CD4-positive, alpha-beta T cell treated with Interferon gamma for 1 hour (primary cell): Measurements from ENCODE around the gene WNT2B.

Source experiments
- DNase-seq: peaks from one replicate; pipeline ENCODE4 v3.0.0-alpha.2; 2020

The WNT2B gene

GRCh38 chr1:112505400-112505785, 3.4 kb upstream of the WNT2B start:
- DNase-seq, result no peak

GRCh38 chr1:112505878-112506277, 2.9 kb upstream of the WNT2B start:
- no peak for DNase-seq

GRCh38 chr1:112506306-112506705, 2.5 kb upstream of the WNT2B start:
- no peak for DNase-seq

- DNase-seq, result no peak
Measured at GRCh38 chr1:112506731-112507130, 2.0 kb upstream of the WNT2B start.

GRCh38 chr1:112507336-112507735, 1.4 kb upstream of the WNT2B start:
- no peak for DNase-seq

- no peak for DNase-seq
Measured at GRCh38 chr1:112507921-112508277, 866 bp upstream of the WNT2B start.

- DNase-seq, result no peak
Measured at GRCh38 chr1:112509005-112509659, 367 bp downstream of the WNT2B start.

- no peak for DNase-seq
Measured at GRCh38 chr1:112509660-112510178, 954 bp downstream of the WNT2B start.

- no peak for DNase-seq
Measured at GRCh38 chr1:112510340-112510739, 1.6 kb downstream of the WNT2B start.

- no peak for DNase-seq
Measured at GRCh38 chr1:112511897-112512296, 3.1 kb downstream of the WNT2B start.

GRCh38 chr1:112513112-112513870, 4.5 kb downstream of the WNT2B start:
- no peak for DNase-seq

GRCh38 chr1:112514901-112515300, 6.1 kb downstream of the WNT2B start:
- DNase-seq, result no peak

GRCh38 chr1:112515311-112516009, 6.7 kb downstream of the WNT2B start:
- no peak for DNase-seq

GRCh38 chr1:112516141-112516540, 7.4 kb downstream of the WNT2B start:
- no peak for DNase-seq

GRCh38 chr1:112517231-112517630, 8.5 kb downstream of the WNT2B start:
- DNase-seq, result no peak

GRCh38 chr1:112517646-112518045, 8.9 kb downstream of the WNT2B start:
- DNase-seq, result no peak

- no peak for DNase-seq
Measured at GRCh38 chr1:112518186-112518585, 9.4 kb downstream of the WNT2B start.

- no peak for DNase-seq
Measured at GRCh38 chr1:112520166-112520565, 11.4 kb downstream of the WNT2B start.

GRCh38 chr1:112522621-112523020, 13.9 kb downstream of the WNT2B start:
- no peak for DNase-seq

- no peak for DNase-seq
Measured at GRCh38 chr1:112524251-112524650, 15.5 kb downstream of the WNT2B start.

- no peak for DNase-seq
Measured at GRCh38 chr1:112524986-112525385, 16.2 kb downstream of the WNT2B start.

- no peak for DNase-seq
Measured at GRCh38 chr1:112527266-112528010, 18.7 kb downstream of the WNT2B start.

GRCh38 chr1:112528076-112528475, 19.3 kb downstream of the WNT2B start:
- no peak for DNase-seq
